Naive B cell (primary cell): ENCODE measurements around the gene TMEM258. TPM values are rescaled to one million over a fixed set of nuclear protein-coding genes. Genes with fewer than 3 reads are reported as not detected.
A peak's percentile ranks its signal among the peaks of the same experiment; 100 is the strongest.

Source experiments
- ATAC-seq, 2 donors: fragments of 150-1000 bp; cut with Tn5 transposase; 2 replicates each; pipeline ENCODE4 v1.10.0; 2021; ENCODE audit warnings: low read depth in 2 of 2, mild to moderate bottlenecking in 2 of 2, moderate library complexity in 2 of 2
- DNase-seq: peaks from one replicate; pipeline ENCODE4 v3.0.0; 2022
- H3K27ac Mint-ChIP-seq, 6 donors: one replicate each; pipeline ENCODE4 v1.8.0; 2020 to 2022; ENCODE audit warnings: mild to moderate bottlenecking in 6 of 6, mixed read lengths in 6 of 6, moderate library complexity in 5 of 6, inconsistent platforms in 2 of 6
- H3K27me3 Mint-ChIP-seq, 3 donors: one replicate each; pipeline ENCODE4 v1.8.0; 2021 to 2022; ENCODE audit warnings: mixed read lengths in 3 of 3, mild to moderate bottlenecking in 1 of 3
- H3K36me3 Mint-ChIP-seq, 2 donors: one replicate each; pipeline ENCODE4 v1.8.0; 2020 to 2022; ENCODE audit warnings: mixed read lengths in 2 of 2, inconsistent platforms in 1 of 2, mild to moderate bottlenecking in 1 of 2
- H3K4me1 Mint-ChIP-seq, 3 donors: one replicate each; pipeline ENCODE4 v1.8.0; 2020 to 2022; ENCODE audit warnings: mixed read lengths in 3 of 3, inconsistent platforms in 1 of 3, mild to moderate bottlenecking in 1 of 3, moderate library complexity in 1 of 3
- H3K4me3 Mint-ChIP-seq, 8 donors: one replicate each; pipeline ENCODE4 v1.8.0; 2020 to 2022; ENCODE audit warnings: mild to moderate bottlenecking in 8 of 8, mixed read lengths in 8 of 8, moderate library complexity in 8 of 8, inconsistent platforms in 2 of 8
- H3K9me3 Mint-ChIP-seq, 7 donors: one replicate each; pipeline ENCODE4 v1.8.0; 2020 to 2022; ENCODE audit warnings: mixed read lengths in 7 of 7, mild to moderate bottlenecking in 5 of 7, inconsistent platforms in 2 of 7, moderate library complexity in 1 of 7
- polyA plus RNA-seq, 6 donors: library from polyadenylated mRNA; unstranded; fragments of 300-500 nt; fragmentation: Illumina TruSeq; gene quantifications; one replicate each; pipeline ENCODE4 v1.2.3, GENCODE V29; 2021; ENCODE audit warnings: low read depth in 6 of 6

The TMEM258 gene
- polyA plus RNA-seq, 6 donors from 2014 or later: 117 to 238 (median 185) TPM

GRCh38 chr11:61782841-61783240 lies 9.6 kb downstream of the TMEM258 start:
- Mint-ChIP-seq H3K27me3 (peaks cover 0 to 4% (median 0%) of the 10 kb centered on the region in 3 donors), H3K4me1 (peaks cover 12 to 32% (median 28%) of the 10 kb centered on the region in 3 donors), H3K9me3 (no peaks in the 10 kb centered on the region), H3K27ac (no peak overlapping the region), H3K36me3 (no peaks in the 10 kb centered on the region), H3K4me3 (no peak overlapping the region)
- DNase-seq (no peak), ATAC-seq (no peak)

GRCh38 chr11:61782299-61782698 lies 10.1 kb downstream of the TMEM258 start:
- H3K27ac Mint-ChIP-seq: no peak overlapping the region
- no peak overlapping the region for H3K4me3 Mint-ChIP-seq
- H3K36me3 Mint-ChIP-seq: no peaks in the 10 kb centered on the region
- H3K9me3 Mint-ChIP-seq: no peaks in the 10 kb centered on the region
- peaks cover 12 to 34% (median 28%) of the 10 kb centered on the region in 3 donors for H3K4me1 Mint-ChIP-seq
- no peak for ATAC-seq
- DNase-seq: no peak
- H3K27me3 Mint-ChIP-seq: peaks cover 0 to 6% (median 0%) of the 10 kb centered on the region in 3 donors

- Mint-ChIP-seq H3K27me3 (peaks cover 0 to 8% (median 0%) of the 10 kb centered on the region in 3 donors), H3K4me3 (no peak overlapping the region), H3K9me3 (no peaks in the 10 kb centered on the region), H3K27ac (no peak overlapping the region), H3K36me3 (no peaks in the 10 kb centered on the region), H3K4me1 (peaks cover 12 to 33% (median 31%) of the 10 kb centered on the region in 3 donors)
- ATAC-seq (no peak), DNase-seq (no peak)
Measured at GRCh38 chr11:61781585-61781984, 10.8 kb downstream of the TMEM258 start.

- peak overlapping the region in 1 of 6 donors; percentile 41 for H3K27ac Mint-ChIP-seq
Measured at GRCh38 chr11:61780581-61781162, 11.7 kb downstream of the TMEM258 start.

GRCh38 chr11:61779666-61780525 lies 12.5 kb downstream of the TMEM258 start:
- Mint-ChIP-seq H3K27me3 (peaks cover 0 to 23% (median 9%) of the 10 kb centered on the region in 3 donors), H3K9me3 (no peaks in the 10 kb centered on the region), H3K4me1 (peaks cover 10 to 22% (median 19%) of the 10 kb centered on the region in 3 donors), H3K27ac (peak overlapping the region in 1 of 6 donors; percentile 41), H3K4me3 (peak overlapping the region in 2 of 8 donors; percentile 34 to 53), H3K36me3 (no peaks in the 10 kb centered on the region)
- no peak for ATAC-seq
- no peak for DNase-seq

More at GRCh38 chr11:61780581-61781162, 11.7 kb downstream of the TMEM258 start:
- H3K9me3 Mint-ChIP-seq: no peaks in the 10 kb centered on the region
- H3K4me1 Mint-ChIP-seq: peaks cover 9 to 28% (median 22%) of the 10 kb centered on the region in 3 donors
- DNase-seq (no peak), ATAC-seq (no peak)
- H3K27me3 Mint-ChIP-seq: peaks cover 0 to 15% (median 1%) of the 10 kb centered on the region in 3 donors
- H3K4me3 Mint-ChIP-seq: no peak overlapping the region
- no peaks in the 10 kb centered on the region for H3K36me3 Mint-ChIP-seq

GRCh38 chr11:61778920-61779650 lies 13.3 kb downstream of the TMEM258 start:
- no peaks in the 10 kb centered on the region for H3K9me3 Mint-ChIP-seq

GRCh38 chr11:61778357-61778886 lies 14.0 kb downstream of the TMEM258 start:
- peaks cover 11 to 17% (median 11%) of the 10 kb centered on the region in 3 donors for H3K4me1 Mint-ChIP-seq

More at GRCh38 chr11:61778920-61779650, 13.3 kb downstream of the TMEM258 start:
- Mint-ChIP-seq H3K4me3 (peak overlapping the region in 1 of 8 donors; percentile 25), H3K27me3 (peaks cover 0 to 27% (median 14%) of the 10 kb centered on the region in 3 donors), H3K36me3 (no peaks in the 10 kb centered on the region), H3K27ac (no peak overlapping the region), H3K4me1 (peaks cover 11 to 17% (median 11%) of the 10 kb centered on the region in 3 donors)
- DNase-seq (no peak), ATAC-seq (no peak)

GRCh38 chr11:61777234-61778090 lies 14.9 kb downstream of the TMEM258 start:
- Mint-ChIP-seq H3K4me3 (peak overlapping the region in 7 of 8 donors; percentile 63 to 90 (median 76)), H3K27ac (no peak overlapping the region), H3K27me3 (peaks cover 0 to 27% (median 14%) of the 10 kb centered on the region in 3 donors), H3K4me1 (peaks cover 11 to 17% (median 11%) of the 10 kb centered on the region in 3 donors), H3K9me3 (no peaks in the 10 kb centered on the region), H3K36me3 (no peaks in the 10 kb centered on the region)
- ATAC-seq (peak; percentile 69 to 74), DNase-seq (peak; percentile 50)

More at GRCh38 chr11:61778357-61778886, 14.0 kb downstream of the TMEM258 start:
- Mint-ChIP-seq H3K36me3 (no peaks in the 10 kb centered on the region), H3K4me3 (peak overlapping the region in 5 of 8 donors; percentile 63 to 90 (median 73)), H3K27me3 (peaks cover 0 to 27% (median 14%) of the 10 kb centered on the region in 3 donors), H3K9me3 (no peaks in the 10 kb centered on the region), H3K27ac (no peak overlapping the region)
- DNase-seq (no peak), ATAC-seq (no peak)

GRCh38 chr11:61776561-61777075 lies 15.8 kb downstream of the TMEM258 start:
- DNase-seq (peak; percentile 38), ATAC-seq (peak; percentile 67 to 71)
- Mint-ChIP-seq H3K36me3 (no peaks in the 10 kb centered on the region), H3K9me3 (no peaks in the 10 kb centered on the region), H3K4me3 (peak overlapping the region; percentile 18 to 82 (median 66)), H3K4me1 (peaks cover 11 to 17% (median 11%) of the 10 kb centered on the region in 3 donors), H3K27ac (peak overlapping the region in 1 of 6 donors; percentile 34), H3K27me3 (peaks cover 0 to 27% (median 14%) of the 10 kb centered on the region in 3 donors)

- Mint-ChIP-seq H3K27me3 (peaks cover 0 to 27% (median 14%) of the 10 kb centered on the region in 3 donors), H3K36me3 (no peaks in the 10 kb centered on the region), H3K9me3 (no peaks in the 10 kb centered on the region), H3K4me1 (peaks cover 11 to 17% (median 11%) of the 10 kb centered on the region in 3 donors), H3K4me3 (peak overlapping the region in 5 of 8 donors; percentile 18 to 76 (median 66)), H3K27ac (peak overlapping the region in 3 of 6 donors; percentile 34 to 81 (median 56))
- ATAC-seq (no peak), DNase-seq (no peak)
Measured at GRCh38 chr11:61775606-61776554, 16.5 kb downstream of the TMEM258 start.

GRCh38 chr11:61775106-61775505 lies 17.3 kb downstream of the TMEM258 start:
- Mint-ChIP-seq H3K4me1 (peaks cover 11 to 17% (median 11%) of the 10 kb centered on the region in 3 donors), H3K36me3 (no peaks in the 10 kb centered on the region), H3K9me3 (no peaks in the 10 kb centered on the region), H3K27ac (no peak overlapping the region), H3K27me3 (peaks cover 0 to 27% (median 14%) of the 10 kb centered on the region in 3 donors), H3K4me3 (peak overlapping the region in 1 of 8 donors; percentile 39)
- ATAC-seq (no peak), DNase-seq (no peak)
